Activated T-helper 1 cell treated with Interleukin-2 at 50 U/mL for 16 hours (primary cell): ENCODE data around the gene FBN1.

ENCODE experiments used
- DNase-seq: peaks from one replicate; pipeline ENCODE4 v3.0.0-alpha.2; 2020; ENCODE audit warnings: low read depth

The FBN1 gene

DNA sequence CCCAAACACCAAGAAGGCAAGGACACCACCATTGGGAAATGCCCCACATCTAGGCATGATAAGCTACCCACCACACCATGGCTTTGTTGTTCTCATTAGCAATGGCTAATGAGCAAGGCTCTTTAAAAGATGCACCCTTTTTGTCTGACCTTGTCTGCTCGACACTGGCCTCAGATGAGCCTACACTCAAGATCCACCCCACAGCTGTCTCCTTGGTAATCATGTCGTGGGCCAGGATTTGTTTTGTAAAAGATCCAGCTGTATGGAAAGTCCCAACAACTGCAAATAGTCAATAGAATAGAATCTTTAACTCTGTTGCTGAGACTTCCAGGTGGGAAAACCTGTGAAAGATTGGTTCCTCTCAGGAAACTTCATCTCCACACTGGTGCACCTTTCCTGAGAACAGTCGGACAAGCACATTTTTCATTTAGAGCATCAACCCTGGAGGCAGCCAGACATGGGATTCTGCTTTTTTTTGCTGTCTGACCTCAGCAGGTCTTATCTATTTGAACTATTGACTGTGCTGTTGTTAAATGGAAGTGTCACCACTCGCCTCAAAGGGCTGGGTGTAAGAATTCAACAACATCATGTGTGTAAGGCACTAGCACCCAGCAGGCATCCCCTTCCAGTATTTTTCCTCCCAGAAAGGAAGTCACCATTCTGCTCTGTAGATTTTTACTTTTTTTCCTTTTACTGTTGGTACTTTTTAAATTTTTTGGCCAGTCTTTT lies 278.8 kb downstream of the FBN1 start:
- DNase-seq: no peak

GRCh38 chr15:48365575-48365974 lies 279.9 kb downstream of the FBN1 start:
- DNase-seq: no peak

- no peak for DNase-seq
These were observed 282.0 kb downstream of the FBN1 start for GRCh38 chr15:48363474-48363873.

GRCh38 chr15:48361685-48362084 lies 283.8 kb downstream of the FBN1 start:
- no peak for DNase-seq

GRCh38 chr15:48360841-48361240 lies 284.7 kb downstream of the FBN1 start:
- no peak for DNase-seq
